Lung (tissue), 12 donors: ENCODE results near the gene ENKUR. TPM values are rescaled to one million over a fixed set of nuclear protein-coding genes. Genes with fewer than 3 reads are reported as not detected.

Experiments
- ATAC-seq: fragments of 200-7000 bp; cut with Tn5 transposase; one replicate; pipeline ENCODE4 v1.9.1; 2020; ENCODE audit warnings: moderate number of reproducible peaks; ENCODE audit not compliant: insufficient read depth, low FRiP score
- DNase-seq, 3 donors: peaks; one replicate each; pipeline ENCODE4 v3.0.0-alpha.2; 2013 to 2017
- H3K27ac ChIP-seq, 2 donors: one replicate each; pipeline ENCODE4 v1.5.1; 2013; ENCODE audit warnings: mild to moderate bottlenecking in 2 of 2, moderate library complexity in 2 of 2, control low read depth in 1 of 2, inconsistent platforms in 1 of 2, low read depth in 1 of 2, low read length in 1 of 2
- H3K27me3 ChIP-seq, 3 donors: one replicate each; pipeline ENCODE4 v1.5.1; 2013; ENCODE audit warnings: low read length in 2 of 3; ENCODE audit not compliant: control insufficient read depth in 3 of 3, insufficient read depth in 3 of 3
- H3K36me3 ChIP-seq, 4 donors: one replicate each; pipeline ENCODE4 v1.5.1; 2013; ENCODE audit warnings: low read length in 4 of 4, mild to moderate bottlenecking in 1 of 4, moderate library complexity in 1 of 4; ENCODE audit not compliant: control insufficient read depth in 4 of 4, insufficient read depth in 4 of 4
- H3K4me1 ChIP-seq, 5 donors: one replicate each; pipeline ENCODE4 v1.5.1; 2013; ENCODE audit warnings: low read length in 5 of 5, mild to moderate bottlenecking in 2 of 5, moderate library complexity in 1 of 5; ENCODE audit not compliant: control insufficient read depth in 5 of 5, insufficient read depth in 5 of 5
- H3K4me3 ChIP-seq: one replicate; pipeline ENCODE4 v1.5.1; 2013; ENCODE audit warnings: mild to moderate bottlenecking, control low read depth, moderate library complexity
- H3K9ac ChIP-seq, 2 donors: one replicate each; pipeline ENCODE4 v1.5.1; 2013; ENCODE audit warnings: low read length in 2 of 2, control low read depth in 1 of 2; ENCODE audit not compliant: insufficient read depth in 1 of 2
- H3K9me3 ChIP-seq, 4 donors: one replicate each; pipeline ENCODE4 v1.5.1; 2013; ENCODE audit warnings: low read length in 3 of 4, mild to moderate bottlenecking in 1 of 4, moderate library complexity in 1 of 4; ENCODE audit not compliant: control insufficient read depth in 4 of 4, insufficient read depth in 3 of 4
- CTCF ChIP-seq: IDR thresholded peaks from 2 replicates; pipeline ENCODE4 v1.5.1; 2012; ENCODE audit warnings: mild to moderate bottlenecking; ENCODE audit errors: control extremely low read depth, extremely low read depth
- WGBS, 2 donors: extraction: QIAGEN DNeasy Blood & Tissue Kit; methylation state at CpG; one replicate each; pipeline ENCODE4 v1.1.7; 2013; 5-methylcytosine and 5-hydroxymethylcytosine counted together
- polyA plus RNA-seq, 2 donors: library from polyadenylated mRNA; stranded (reverse); fragments of 200-250 nt; gene quantifications; one replicate each; pipeline ENCODE4 v1.2.1, GENCODE V29; 2013
- total RNA-seq, 2 donors: library from RNA; depleted of rRNA in 1 of 2; stranded (reverse); fragments of >200 nt in 1 of 2; gene quantifications; one replicate each; pipeline ENCODE4 v1.2.1, GENCODE V29; 2014 to 2021
- donor health status: control.
- donor health status: control.
- donor health status: Bipolar disorder and iron deficiency.
- donor health status: healthy.
- donor health status: DM: yes; HTN: yes; CAD: no.

Gene ENKUR
- total and polyA plus RNA-seq, 4 donors: 9.9 to 17.8 (median 12.8) TPM

- H3K4me3 ChIP-seq: no peak overlapping the region
- no peak for TF ChIP-seq CTCF
- DNase-seq: peak in 2 of 3 donors; percentile 48 to 61
- no peak overlapping the region for H3K27ac ChIP-seq
- no peaks in the 10 kb centered on the region for H3K27me3 ChIP-seq
- H3K9ac ChIP-seq: no peak overlapping the region
- H3K9me3 ChIP-seq: no peaks in the 10 kb centered on the region
- no peaks in the 10 kb centered on the region for H3K36me3 ChIP-seq
- 22 to 30% methylated on average over 1 of the region's 1 CpG for WGBS, 2 donors
- no peak for ATAC-seq
- H3K4me1 ChIP-seq: no peaks in the 10 kb centered on the region
Measured at GRCh38 chr10:24989867-24990266, 26.1 kb downstream of the ENKUR start.

GRCh38 chr10:24988831-24989640, 26.9 kb downstream of the ENKUR start:
- Histone ChIP-seq H3K27me3 (no peaks in the 10 kb centered on the region), H3K4me1 (peaks cover 0 to 4% (median 0%) of the 10 kb centered on the region in 5 donors), H3K36me3 (no peaks in the 10 kb centered on the region), H3K9ac (no peak overlapping the region), H3K4me3 (no peak overlapping the region), H3K27ac (no peak overlapping the region), H3K9me3 (no peaks in the 10 kb centered on the region)
- ATAC-seq: no peak
- no peak for TF ChIP-seq CTCF
- no peak for DNase-seq
- WGBS, 2 donors: 44 to 61% methylated on average over 12 of the region's 12 CpGs

- no peak overlapping the region for H3K4me3 ChIP-seq
- H3K27me3 ChIP-seq: no peaks in the 10 kb centered on the region
- H3K4me1 ChIP-seq: peaks cover 0 to 4% (median 0%) of the 10 kb centered on the region in 5 donors
- H3K36me3 ChIP-seq: no peaks in the 10 kb centered on the region
- ATAC-seq (no peak), DNase-seq (no peak)
- H3K27ac ChIP-seq: peak overlapping the region in 1 of 2 donors; percentile 18
- no peaks in the 10 kb centered on the region for H3K9me3 ChIP-seq
- no peak for TF ChIP-seq CTCF
- no peak overlapping the region for H3K9ac ChIP-seq
- 61 to 63% methylated on average over 3 of the region's 3 CpGs for WGBS, 2 donors
Measured at GRCh38 chr10:24984906-24985305, 31.1 kb downstream of the ENKUR start.
